ENCODE data around the gene SHBG.

GRCh38 chr17:7654832-7655540, 25.1 kb downstream of the SHBG start:
- TF ChIP-seq POLR2A (IDR thresholded peaks at IDR 0.05; ENCODE audit: low read depth, low read length) (no peak), CTCF (IDR thresholded peaks at IDR 0.05 in 2 of 3, conservative IDR thresholded peaks at IDR 0.05 in 1 of 3; ENCODE audit: control insufficient read depth in 2 of 3, extremely low read depth in 1 of 3, insufficient read depth in 1 of 3, low read depth in 3 of 3, low read length in 3 of 3) (no peak), YBX1 (IDR thresholded peaks at IDR 0.05) (no peak), RCOR1 (conservative IDR thresholded peaks at IDR 0.05; ENCODE audit: low read depth, low read length) (no peak)
